Myocyte (in vitro differentiated cells): ENCODE results near the gene TMEM107. TPM values are rescaled to one million over a fixed set of nuclear protein-coding genes. Genes with fewer than 3 reads are reported as not detected.

Source experiments
- DNase-seq: peaks from one replicate; pipeline ENCODE4 v3.0.0-alpha.2; 2012; ENCODE audit warnings: low read depth
- microRNA counts: library from miRNA; unstranded; fragments of <30 nt; microRNA quantifications from one replicate; lab custom pipeline; 2016
- microRNA-seq: library from miRNA; unstranded; fragments of <30 nt; microRNA quantifications from one replicate; pipeline ENCODE4, GENCODE V29; 2016
- total RNA-seq: library from RNA; depleted of rRNA; stranded (reverse); fragments of >200 nt; gene quantifications from 2 replicates; pipeline ENCODE4 v1.2.3, GENCODE V29; 2014

Gene TMEM107
- total RNA-seq, 1 donor from 2014 or later = 11.5 TPM

GRCh38 chr17:8138672-8139371 is 37.4 kb downstream of the TMEM107 start:
- peak; percentile 98 for DNase-seq

GRCh38 chr17:8138374-8138671 is 37.9 kb downstream of the TMEM107 start:
- DNase-seq = no peak

GRCh38 chr17:8137645-8138373 is 38.4 kb downstream of the TMEM107 start:
- DNase-seq = no peak

- no peak for DNase-seq
These were observed 42.2 kb downstream of the TMEM107 start for GRCh38 chr17:8133941-8134340.

GRCh38 chr17:8133399-8133798 is 42.8 kb downstream of the TMEM107 start:
- no peak for DNase-seq

- DNase-seq = no peak
These were observed 44.2 kb downstream of the TMEM107 start for GRCh38 chr17:8131844-8132441.

- no peak for DNase-seq
These were observed 47.9 kb downstream of the TMEM107 start for GRCh38 chr17:8128125-8128784.

GRCh38 chr17:8126491-8127066 is 49.6 kb downstream of the TMEM107 start:
- DNase-seq = peak; percentile 49

GRCh38 chr17:8125947-8126490 is 50.2 kb downstream of the TMEM107 start:
- DNase-seq = peak; percentile 20

GRCh38 chr17:8125154-8125946 is 50.8 kb downstream of the TMEM107 start:
- peak; percentile 77 for DNase-seq

GRCh38 chr17:8124350-8125153 is 51.6 kb downstream of the TMEM107 start:
- peak; percentile 21 for DNase-seq

GRCh38 chr17:8123695-8124349 is 52.4 kb downstream of the TMEM107 start, which contains the start of gene HES7:
TSS of gene HES7 (minus strand) at chr17:8124106. CDS start at chr17:8124084, 22 bp downstream.
- peak; percentile 42 for DNase-seq

- DNase-seq = peak; percentile 45
These were observed 53.1 kb downstream of the TMEM107 start for GRCh38 chr17:8122924-8123694.

MicroRNAs encoded within 50 kb of the gene (microRNA counts, 767-probe panel; counts per million panel counts)
- microRNA hsa-miR-4521 (lab: Ali Mortazavi, UCI) = not detected

Small RNAs within 50 kb of the gene (microRNA-seq; reads per million reads assigned to microRNA genes)
- gene MIR4521 (39.7 reads per million, percentile 45 among the genes with 10 or more reads in this experiment), gene MIR6883 (not detected)

Other genes starting within 250 kb of the TMEM107 start
- gene KCNAB3, start 246.5 kb downstream of the TMEM107 start, total RNA-seq = 0.10 and 0.53 TPM in 2 replicates
- gene TRAPPC1, start 244.4 kb downstream of the TMEM107 start, total RNA-seq = 27.8 and 28.6 TPM in 2 replicates
- gene CNTROB, start 244.2 kb downstream of the TMEM107 start, total RNA-seq = 11.3 and 14.1 TPM in 2 replicates
- gene GUCY2D, start 173.8 kb downstream of the TMEM107 start, total RNA-seq = not detected in 2 replicates
- not detected in 2 replicates for gene ALOX15B, start 137.3 kb downstream of the TMEM107 start, total RNA-seq
- 0.16 and 0.40 TPM in 2 replicates for gene ALOX12B, start 88.7 kb downstream of the TMEM107 start, total RNA-seq
- not detected in 2 replicates for gene ALOXE3, start 57.9 kb downstream of the TMEM107 start, total RNA-seq
- gene HES7, start 52.3 kb downstream of the TMEM107 start, total RNA-seq = 0.16 and 0.53 TPM in 2 replicates
- 6.4 and 16.6 TPM in 2 replicates for gene PER1, start 24.0 kb downstream of the TMEM107 start, total RNA-seq
- gene VAMP2, start 13.4 kb downstream of the TMEM107 start, total RNA-seq = 10.5 and 12.3 TPM in 2 replicates
- 13.1 and 14.0 TPM in 2 replicates for gene BORCS6, start 13.8 kb upstream of the TMEM107 start, total RNA-seq
- gene AURKB, start 34.2 kb upstream of the TMEM107 start, total RNA-seq = 1.3 and 2.0 TPM in 2 replicates
- gene CTC1, start 71.7 kb upstream of the TMEM107 start, total RNA-seq = 2.9 and 3.8 TPM in 2 replicates
- gene PFAS, start 72.9 kb upstream of the TMEM107 start, total RNA-seq = 16.1 and 20.6 TPM in 2 replicates
- gene RANGRF, start 112.3 kb upstream of the TMEM107 start, total RNA-seq = 10.6 and 10.9 TPM in 2 replicates
- gene SLC25A35, start 119.0 kb upstream of the TMEM107 start, total RNA-seq = 1.1 and 2.0 TPM in 2 replicates
- not detected in 2 replicates for gene ARHGEF15, start 133.9 kb upstream of the TMEM107 start, total RNA-seq
- not detected in 2 replicates for gene ODF4, start 163.5 kb upstream of the TMEM107 start, total RNA-seq
- 2,711 and 2,984 TPM in 2 replicates for gene RPL26, start 206.8 kb upstream of the TMEM107 start, total RNA-seq
- gene RNF222, start 221.4 kb upstream of the TMEM107 start, total RNA-seq = not detected in 2 replicates